IMR-90 (cell line): Measurements from ENCODE around the gene LMO1. TPM values are rescaled to one million over a fixed set of nuclear protein-coding genes. Genes with fewer than 3 reads are reported as not detected.

Experiments
- ATAC-seq: fragments of 200-7000 bp; cut with Tn5 transposase; 2 replicates; pipeline ENCODE4 v1.9.1; 2020; ENCODE audit warnings: low read depth, mild to moderate bottlenecking, moderate library complexity
- BruUV-seq: library from RNA; stranded (reverse); fragments of 400-500 nt; replicated peaks from 2 replicates; lab custom pipeline; 2021; lab: Mats Ljungman, UMichigan
- CTCF ChIA-PET: fragments of 300-600 bp; formaldehyde crosslinking; extraction: SDS; loops from one replicate; lab custom pipeline; 2021; ENCODE audit warnings: antibody characterized with exemption; lab: Yijun Ruan, JAX
- POLR2A ChIA-PET: fragments of 300-600 bp; sonication (Branson Sonifier 250); formaldehyde crosslinking; loops from one replicate; lab custom pipeline; 2022; ENCODE audit warnings: antibody characterized with exemption; ENCODE audit not compliant: unreplicated experiment; lab: Charles Lee
- DNase-seq: peaks from one replicate; pipeline ENCODE4 v3.0.0; 2013
- H2AFZ ChIP-seq: replicated peaks from 2 replicates; pipeline ENCODE3; 2013; ENCODE audit warnings: low read length, mild to moderate bottlenecking; ENCODE audit not compliant: poor library complexity
- H2AK5ac ChIP-seq: 2 replicates; pipeline ENCODE4 v1.6.1; 2013; ENCODE audit warnings: low read depth, low read length, inconsistent platforms
- H2AK9ac ChIP-seq: replicated peaks from 2 replicates; pipeline ENCODE3; 2013; ENCODE audit warnings: mild to moderate bottlenecking, low read depth, low read length, moderate library complexity; ENCODE audit not compliant: poor library complexity
- H2BK120ac ChIP-seq: 2 replicates; pipeline ENCODE4 v1.6.1; 2013; ENCODE audit warnings: low read depth, low read length, inconsistent platforms
- H2BK15ac ChIP-seq: 3 replicates; pipeline ENCODE4 v1.6.1; 2013; ENCODE audit warnings: low read depth, low read length, inconsistent platforms
- H2BK20ac ChIP-seq: 2 replicates; pipeline ENCODE4 v1.6.1; 2013; ENCODE audit warnings: low read depth, mild to moderate bottlenecking, inconsistent platforms, low read length, moderate library complexity
- H2BK5ac ChIP-seq: 2 replicates; pipeline ENCODE4 v1.6.1; 2013; ENCODE audit warnings: mild to moderate bottlenecking, low read depth, low read length, inconsistent platforms; ENCODE audit not compliant: poor library complexity, severe bottlenecking
- H3K14ac ChIP-seq: replicated peaks from 2 replicates; pipeline ENCODE4 v1.6.1; 2013; ENCODE audit warnings: low read depth, low read length, inconsistent platforms
- H3K18ac ChIP-seq: 2 replicates; pipeline ENCODE4 v1.6.1; 2013; ENCODE audit warnings: low read depth, low read length, control low read depth
- H3K23ac ChIP-seq: 2 replicates; pipeline ENCODE4 v1.6.1; 2013; ENCODE audit warnings: low read depth, low read length, inconsistent platforms
- H3K27ac ChIP-seq: 2 replicates; pipeline ENCODE4 v1.5.1; 2013; ENCODE audit warnings: mild to moderate bottlenecking, control low read depth, low read length; ENCODE audit not compliant: insufficient read depth
- H3K27me3 ChIP-seq: 2 replicates; pipeline ENCODE4 v1.6.1; 2013; ENCODE audit warnings: low read length; ENCODE audit not compliant: control insufficient read depth, insufficient read depth
- H3K36me3 ChIP-seq: 2 replicates; pipeline ENCODE4 v1.6.1; 2013; ENCODE audit warnings: low read length, mixed read lengths; ENCODE audit not compliant: control insufficient read depth, insufficient read depth
- H3K4ac ChIP-seq: 2 replicates; pipeline ENCODE4 v1.6.1; 2013; ENCODE audit warnings: low read depth, low read length, inconsistent platforms
- H3K4me1 ChIP-seq: 2 replicates; pipeline ENCODE4 v1.6.1; 2013; ENCODE audit warnings: low read length, mixed read lengths; ENCODE audit not compliant: control insufficient read depth, insufficient read depth
- H3K4me2 ChIP-seq: 2 replicates; pipeline ENCODE4 v1.6.1; 2013; ENCODE audit warnings: low read depth, mild to moderate bottlenecking, control low read depth, low read length, moderate library complexity
- H3K4me3 ChIP-seq: 2 replicates; pipeline ENCODE4 v1.5.1; 2013; ENCODE audit warnings: low read depth, mild to moderate bottlenecking, control low read depth, low read length, moderate library complexity; ENCODE audit not compliant: insufficient read depth
- H3K56ac ChIP-seq: 2 replicates; pipeline ENCODE4 v1.6.1; 2013; ENCODE audit warnings: low read length, inconsistent platforms; ENCODE audit not compliant: insufficient read depth; ENCODE audit errors: extremely low read depth
- H3K79me1 ChIP-seq, 2 experiments: 2 replicates each; pipeline ENCODE4 v1.6.1; 2013; ENCODE audit warnings: low read length in 2 of 2, inconsistent platforms in 1 of 2, low read depth in 1 of 2
- H3K9ac ChIP-seq: 2 replicates; pipeline ENCODE4 v1.6.1; 2013; ENCODE audit warnings: low read depth, low read length, control low read depth
- H3K9me1 ChIP-seq: 2 replicates; pipeline ENCODE4 v1.6.1; 2013; ENCODE audit warnings: low read length, inconsistent platforms; ENCODE audit not compliant: insufficient read depth
- H3K9me3 ChIP-seq: 2 replicates; pipeline ENCODE4 v1.6.1; 2013; ENCODE audit warnings: low read length; ENCODE audit not compliant: control insufficient read depth, insufficient read depth
- H4K20me1 ChIP-seq: 2 replicates; pipeline ENCODE4 v1.6.1; 2013; ENCODE audit warnings: low read length, inconsistent platforms; ENCODE audit not compliant: insufficient read depth
- H4K5ac ChIP-seq: 2 replicates; pipeline ENCODE4 v1.6.1; 2013; ENCODE audit warnings: mild to moderate bottlenecking, low read depth, low read length, control low read depth
- H4K8ac ChIP-seq, 2 experiments: 2 replicates each; pipeline ENCODE4 v1.6.1; 2013; ENCODE audit warnings: low read depth in 2 of 2, low read length in 2 of 2, control low read depth in 1 of 2, inconsistent platforms in 1 of 2
- H4K91ac ChIP-seq: 2 replicates; pipeline ENCODE4 v1.6.1; 2013; ENCODE audit warnings: low read depth, low read length, inconsistent platforms; ENCODE audit not compliant: insufficient read depth
- BHLHE40 ChIP-seq: fragments of 150-350 bp; IDR thresholded peaks from 2 replicates; pipeline ENCODE4 v1.6.1; 2016; ENCODE audit warnings: mild to moderate bottlenecking, low read depth, low read length
- CEBPB ChIP-seq: IDR thresholded peaks from 2 replicates; pipeline ENCODE4 v1.6.1; 2012; ENCODE audit warnings: low read depth, low read length, improper control_type of control experiment
- CHD1 ChIP-seq: IDR thresholded peaks from 2 replicates; pipeline ENCODE4 v1.6.1; 2012; ENCODE audit warnings: low read depth, low read length, improper control_type of control experiment
- CTCF ChIP-seq: conservative IDR thresholded peaks from 2 replicates; pipeline ENCODE4 v1.5.1; 2012; ENCODE audit warnings: mild to moderate bottlenecking, low read depth, low read length, improper control_type of control experiment
- ELK1 ChIP-seq: fragments of 150-350 bp; IDR thresholded peaks from 2 replicates; pipeline ENCODE4 v1.6.1; 2016; ENCODE audit warnings: low read depth, mild to moderate bottlenecking, low read length, moderate library complexity, borderline replicate concordance
- FOS ChIP-seq: fragments of 150-350 bp; IDR thresholded peaks from 2 replicates; pipeline ENCODE4 v1.6.1; 2016; ENCODE audit warnings: low read depth, low read length
- MAFK ChIP-seq: IDR thresholded peaks from 2 replicates; pipeline ENCODE4 v1.6.1; 2012; ENCODE audit warnings: low read depth, low read length, improper control_type of control experiment
- MAZ ChIP-seq: IDR thresholded peaks from 2 replicates; pipeline ENCODE4 v1.6.1; 2012; ENCODE audit warnings: low read depth, mild to moderate bottlenecking, low read length, improper control_type of control experiment, moderate library complexity, borderline replicate concordance
- MXI1 ChIP-seq: IDR thresholded peaks from 2 replicates; pipeline ENCODE4 v1.6.1; 2012; ENCODE audit warnings: low read depth, mild to moderate bottlenecking, low read length, moderate library complexity, borderline replicate concordance
- POLR2A ChIP-seq: IDR thresholded peaks from 2 replicates; pipeline ENCODE4 v1.6.1; 2012; ENCODE audit warnings: mild to moderate bottlenecking, low read depth, low read length
- RAD21 ChIP-seq: IDR thresholded peaks from 2 replicates; pipeline ENCODE4 v1.6.1; 2012; ENCODE audit warnings: low read length, improper control_type of control experiment
- RCOR1 ChIP-seq: IDR thresholded peaks from 2 replicates; pipeline ENCODE4 v1.6.1; 2012; ENCODE audit warnings: mild to moderate bottlenecking, low read length, improper control_type of control experiment; ENCODE audit not compliant: insufficient replicate concordance
- USF2 ChIP-seq: fragments of 150-350 bp; IDR thresholded peaks from 2 replicates; pipeline ENCODE4 v1.6.1; 2017; ENCODE audit warnings: mild to moderate bottlenecking, antibody characterized with exemption, low read length, low read depth
- WGBS, 2 experiments: methylation state at CpG; one replicate each; pipeline versions ENCODE4 v1.1.5 to v1.1.7; 2013; ENCODE audit warnings: missing lambda C conversion rate in 2 of 2; ENCODE audit not compliant: insufficient read length in 1 of 2; ENCODE audit errors: extremely low coverage in 2 of 2; 5-methylcytosine and 5-hydroxymethylcytosine counted together
- dilution Hi-C: fragments of 300-500 bp; cut with HindIII; formaldehyde crosslinking; loops from one replicate; pipeline ENCODE4 v1.14.3; 2018; ENCODE audit warnings: low sequenced_read_pairs; ENCODE audit not compliant: unreplicated experiment
- in situ Hi-C: fragments of 300-500 bp; cut with MboI; formaldehyde crosslinking; loops from 3 replicates; pipeline ENCODE4 v1.14.3; 2019; ENCODE audit warnings: low sequenced_read_pairs, inconsistent platforms, mixed read lengths
- intact Hi-C: fragments of 100-400 bp; cut with micrococcal nuclease; formaldehyde crosslinking; loops from 2 replicates; pipeline ENCODE4 v1.10.0; 2022
- polyA plus RNA-seq, 3 experiments: library from polyadenylated mRNA; depleted of rRNA; stranded (reverse); fragments of >200 nt; gene quantifications; 2 replicates each; pipeline ENCODE4 v1.2.3, GENCODE V29; 2012; ENCODE audit warnings: low replicate concordance in 1 of 3
- total RNA-seq: library from RNA; depleted of rRNA; stranded (reverse); fragments of >200 nt; gene quantifications from 2 replicates; pipeline ENCODE4 v1.2.3, GENCODE V29; 2012

LMO1 gene
- total and polyA plus RNA-seq, 2 of the 4 experiments (the other 2 are of a cell fraction) = not detected

GRCh38 chr11:8271106-8271886, 7.6 kb upstream of the LMO1 start:
- no peak overlapping the region for H3K4me2 ChIP-seq
- CTCF ChIA-PET = no interaction called here
- WGBS, 2 experiments = no CpG with 5 or more reads among the region's 5 CpGs
- H3K9me3 ChIP-seq = no peaks in the 10 kb centered on the region
- no peak overlapping the region for H3K27ac ChIP-seq
- H3K4me1 ChIP-seq = no peaks in the 10 kb centered on the region; the same call in 1 of the 2 replicates
- BruUV-seq = no TSS peak
- H3K27me3 ChIP-seq = peaks cover 48% of the 10 kb centered on the region
- H3K18ac ChIP-seq = no peak overlapping the region
- no peak overlapping the region for H2BK20ac ChIP-seq
- no peak overlapping the region for H3K4ac ChIP-seq
- no peak overlapping the region for H3K4me3 ChIP-seq
- no peak overlapping the region for H4K8ac ChIP-seq
- no peak overlapping the region for H2BK120ac ChIP-seq
- H3K56ac ChIP-seq = no peak overlapping the region
- intact Hi-C loops = no loop called here
- no peak overlapping the region for H3K9ac ChIP-seq
- H2BK5ac ChIP-seq = no peak overlapping the region
- no peak overlapping the region for H2AK9ac ChIP-seq
- no peak for ATAC-seq
- no peaks in the 10 kb centered on the region for H4K20me1 ChIP-seq
- H2BK15ac ChIP-seq = no peak overlapping the region
- no peaks in the 10 kb centered on the region for H3K79me1 ChIP-seq
- H2AFZ ChIP-seq = no peak overlapping the region
- no peak overlapping the region for H2AK5ac ChIP-seq
- H3K9me1 ChIP-seq = no peaks in the 10 kb centered on the region
- no peak for TF ChIP-seq POLR2A
- no peak for TF ChIP-seq RAD21
- no peak for TF ChIP-seq CEBPB
- no peak for TF ChIP-seq USF2
- TF ChIP-seq CTCF = no peak
- no peak for TF ChIP-seq MAFK
- no peak for TF ChIP-seq FOS
- TF ChIP-seq ELK1 = no peak
- no peak for TF ChIP-seq MXI1
- no peak for TF ChIP-seq CHD1
- no peak for TF ChIP-seq MAZ
- no peak for TF ChIP-seq BHLHE40
- no peak for TF ChIP-seq RCOR1
- no peaks in the 10 kb centered on the region for H3K36me3 ChIP-seq
- no peak overlapping the region for H3K23ac ChIP-seq
- no peak overlapping the region for H4K91ac ChIP-seq
- no peak overlapping the region for H4K5ac ChIP-seq
- DNase-seq = no peak
- in situ Hi-C loops = no loop called here
- POLR2A ChIA-PET = no interaction called here
- dilution Hi-C loops = no loop called here
- no peak overlapping the region for H3K14ac ChIP-seq
